GM12878 (cell line): ENCODE measurements around the gene GOSR1. TPM values are rescaled to one million over a fixed set of nuclear protein-coding genes. Genes with fewer than 3 reads are reported as not detected.
"Not testable (repeated sequence)": the region's sequence is repeated elsewhere in the genome, so short reads cannot be mapped to it uniquely, and the experiment has no call there.

Experiments used
- ATAC-seq: fragments of 200-7000 bp; cut with Tn5 transposase; 3 replicates; pipeline ENCODE4 v1.9.1; 2020; ENCODE audit warnings: mild to moderate bottlenecking, moderate library complexity
- BruUV-seq: library from RNA; stranded (reverse); fragments of 400-500 nt; replicated peaks from 2 replicates; lab custom pipeline; 2021; lab: Mats Ljungman, UMichigan
- CTCF ChIA-PET: fragments of 300-600 bp; sonication (Branson Sonifier 250); formaldehyde crosslinking; extraction: SDS; loops from one replicate; lab custom pipeline; 2021; ENCODE audit warnings: inconsistent platforms; lab: Yijun Ruan, JAX
- POLR2A ChIA-PET: fragments of 350-600 bp; formaldehyde crosslinking; extraction: SDS; loops from one replicate; lab custom pipeline; 2021; ENCODE audit warnings: inconsistent platforms; lab: Charles Lee
- RAD21 ChIA-PET: fragments of 300-600 bp; sonication (Branson Sonifier 250); formaldehyde crosslinking; loops from one replicate; lab custom pipeline; 2023; ENCODE audit warnings: antibody characterized with exemption; ENCODE audit not compliant: unreplicated experiment; lab: Charles Lee
- SMC1A ChIA-PET: fragments of 300-600 bp; sonication (Branson Sonifier 250); formaldehyde crosslinking; loops from one replicate; lab custom pipeline; 2023; ENCODE audit not compliant: unreplicated experiment, uncharacterized antibody; lab: Charles Lee
- DNase-seq: peaks from one replicate; pipeline ENCODE4 v3.0.0-alpha.2; 2011; ENCODE audit warnings: low read depth, low spot score
- FAIRE-seq: peaks from 3 replicates; lab custom pipeline; 2011; peaks lifted over from hg19 to GRCh38; lab: Jason Lieb, UNC
- H2AFZ ChIP-seq: 2 replicates; pipeline ENCODE4 v1.6.0; 2011; ENCODE audit warnings: low read depth, low read length, control low read depth; ENCODE audit not compliant: control insufficient read depth
- H3K27ac ChIP-seq: 2 replicates; pipeline ENCODE4 v1.5.1; 2011; ENCODE audit warnings: control low read depth; ENCODE audit not compliant: control insufficient read depth, insufficient read depth
- H3K27me3 ChIP-seq, 2 experiments: replicated peaks in 1 of 2; 2 replicates each; pipeline versions ENCODE4 v1.6.0 to v1.6.1; 2011; ENCODE audit warnings: low read length in 1 of 2; ENCODE audit not compliant: control insufficient read depth in 2 of 2, insufficient read depth in 2 of 2
- H3K36me3 ChIP-seq, 2 experiments: 2 replicates each; pipeline ENCODE4 v1.5.1; 2011; ENCODE audit warnings: low read length in 1 of 2; ENCODE audit not compliant: control insufficient read depth in 2 of 2, insufficient read depth in 2 of 2
- H3K4me1 ChIP-seq: 2 replicates; pipeline ENCODE4 v1.6.1; 2011; ENCODE audit warnings: mild to moderate bottlenecking, low read length, moderate library complexity, mixed read lengths; ENCODE audit not compliant: control insufficient read depth, insufficient read depth
- H3K4me2 ChIP-seq: 2 replicates; pipeline ENCODE4 v1.6.0; 2011; ENCODE audit warnings: control low read depth; ENCODE audit not compliant: control insufficient read depth, insufficient read depth
- H3K4me3 ChIP-seq: fragments of 200-600 bp; sonication (generic); 2 replicates; pipeline ENCODE4 v1.5.1; 2016
- H3K79me2 ChIP-seq: 2 replicates; pipeline ENCODE4 v1.6.0; 2011; ENCODE audit warnings: low read length; ENCODE audit not compliant: control insufficient read depth, insufficient read depth
- H3K9ac ChIP-seq: 2 replicates; pipeline ENCODE4 v1.8.0; 2011; ENCODE audit warnings: low read length, control low read depth, mixed read lengths; ENCODE audit not compliant: control insufficient read depth, insufficient read depth
- H3K9me3 ChIP-seq: replicated peaks from 3 replicates; pipeline ENCODE4 v1.5.1; 2011; ENCODE audit warnings: mild to moderate bottlenecking, low read length; ENCODE audit not compliant: control insufficient read depth, insufficient read depth
- H4K20me1 ChIP-seq: 2 replicates; pipeline ENCODE4 v1.6.0; 2011; ENCODE audit not compliant: control insufficient read depth, insufficient read depth
- WGBS: methylation state at CpG from one replicate; pipeline ENCODE4 v1.1.6; 2016; ENCODE audit warnings: low lambda C conversion rate; ENCODE audit not compliant: insufficient replicate concordance, insufficient coverage; ENCODE audit errors: missing lambda C conversion rate; 5-methylcytosine and 5-hydroxymethylcytosine counted together
- in situ Hi-C: fragments of 300-500 bp; cut with MboI; formaldehyde crosslinking; loops from 9 replicates; pipeline ENCODE4 v1.14.3; 2018; ENCODE audit warnings: mixed read lengths
- intact Hi-C: fragments of 100-400 bp; cut with micrococcal nuclease; formaldehyde crosslinking; loops from one replicate; pipeline ENCODE4 v1.14.2; 2022; ENCODE audit not compliant: unreplicated experiment
- polyA plus RNA-seq, 11 experiments: library from polyadenylated mRNA; depleted of rRNA in 4 of 11; unstranded in 6 of 11; stranded (reverse) in 5 of 11; fragments of >200 nt; fragmentation: Nextera tagmentation in 4 of 11; fragmentation: Illumina TruSeq in 1 of 11; extraction: Ambion mirVana in 4 of 11; extraction: Trizol in 1 of 11; gene quantifications; 1 replicate in 1 of 11; 2 replicates in 10 of 11; pipeline versions ENCODE4 v1.2.1 to v1.2.3, GENCODE V29; 2011 to 2016; ENCODE audit warnings: inconsistent platforms in 2 of 11, missing spikeins in 2 of 11, low read depth in 1 of 11
- total RNA-seq, 4 experiments: library from RNA; depleted of rRNA in 3 of 4; stranded (reverse); fragments of >200 nt in 3 of 4; fragmentation: Illumina TruSeq in 1 of 4; extraction: Trizol in 1 of 4; gene quantifications; 2 replicates each; pipeline versions ENCODE4 v1.2.1 to v1.2.3, GENCODE V29; 2013 to 2021
- TF ChIP-seq, protein P1 (sequence below): fragments of 450-650 bp; formaldehyde crosslinking; IDR thresholded peaks from 2 replicates; pipeline ENCODE4 v1.4.0; 2022; ENCODE audit warnings: mild to moderate bottlenecking, moderate library complexity
- TF ChIP-seq, protein P2 (sequence below): IDR thresholded peaks from 2 replicates; pipeline ENCODE4 v1.6.1; 2011; ENCODE audit warnings: low read depth, low read length, improper control_type of control experiment, borderline replicate concordance

The GOSR1 gene
- total and polyA plus RNA-seq, 10 of the 15 experiments (the other 5 are each of a cell fraction or from before 2014, with no cell fraction given): 21.4 to 99.3 (median 42.9) TPM

DNA sequence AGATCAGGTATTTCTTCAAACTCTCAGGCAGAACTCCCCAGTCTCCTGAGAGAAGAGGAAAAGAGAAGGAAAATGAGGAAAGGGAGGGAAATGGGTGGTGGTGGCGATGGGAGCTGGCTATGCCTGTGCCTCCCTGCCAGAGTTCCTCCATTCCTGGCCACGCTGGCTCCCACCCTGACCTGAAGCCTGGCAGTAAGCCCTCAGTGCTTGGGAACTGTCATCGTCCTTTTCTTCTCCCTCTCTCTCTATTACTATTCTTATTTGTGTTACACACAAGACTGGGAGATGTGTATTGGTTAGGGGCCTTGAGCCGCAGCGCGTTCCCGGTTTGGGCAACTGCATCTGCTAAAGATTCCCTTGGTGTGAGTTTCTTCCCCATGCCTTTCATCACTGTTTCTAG is 44.6 kb downstream of the GOSR1 start:
- no peak overlapping the region for H3K9ac ChIP-seq
- no peaks in the 10 kb centered on the region for H3K9me3 ChIP-seq
- H4K20me1 ChIP-seq: no peaks in the 10 kb centered on the region
- ATAC-seq (no peak), FAIRE-seq (no peak), DNase-seq (no peak)
- CTCF ChIA-PET: no interaction called here
- no peaks in the 10 kb centered on the region for H3K4me1 ChIP-seq
- H3K79me2 ChIP-seq: no peaks in the 10 kb centered on the region
- H3K27ac ChIP-seq: no peak overlapping the region
- peaks cover 5 to 9% of the 10 kb centered on the region in 2 experiments; a peak in 2 of 4 replicates for H3K36me3 ChIP-seq
- no peak overlapping the region for H2AFZ ChIP-seq
- POLR2A ChIA-PET: interaction anchor here (0.6 kb wide), 1 partner anchor 258 kb away, joined by 4 read pairs; no protein-coding TSS in a partner anchor
- TF ChIP-seq, protein P1, sequence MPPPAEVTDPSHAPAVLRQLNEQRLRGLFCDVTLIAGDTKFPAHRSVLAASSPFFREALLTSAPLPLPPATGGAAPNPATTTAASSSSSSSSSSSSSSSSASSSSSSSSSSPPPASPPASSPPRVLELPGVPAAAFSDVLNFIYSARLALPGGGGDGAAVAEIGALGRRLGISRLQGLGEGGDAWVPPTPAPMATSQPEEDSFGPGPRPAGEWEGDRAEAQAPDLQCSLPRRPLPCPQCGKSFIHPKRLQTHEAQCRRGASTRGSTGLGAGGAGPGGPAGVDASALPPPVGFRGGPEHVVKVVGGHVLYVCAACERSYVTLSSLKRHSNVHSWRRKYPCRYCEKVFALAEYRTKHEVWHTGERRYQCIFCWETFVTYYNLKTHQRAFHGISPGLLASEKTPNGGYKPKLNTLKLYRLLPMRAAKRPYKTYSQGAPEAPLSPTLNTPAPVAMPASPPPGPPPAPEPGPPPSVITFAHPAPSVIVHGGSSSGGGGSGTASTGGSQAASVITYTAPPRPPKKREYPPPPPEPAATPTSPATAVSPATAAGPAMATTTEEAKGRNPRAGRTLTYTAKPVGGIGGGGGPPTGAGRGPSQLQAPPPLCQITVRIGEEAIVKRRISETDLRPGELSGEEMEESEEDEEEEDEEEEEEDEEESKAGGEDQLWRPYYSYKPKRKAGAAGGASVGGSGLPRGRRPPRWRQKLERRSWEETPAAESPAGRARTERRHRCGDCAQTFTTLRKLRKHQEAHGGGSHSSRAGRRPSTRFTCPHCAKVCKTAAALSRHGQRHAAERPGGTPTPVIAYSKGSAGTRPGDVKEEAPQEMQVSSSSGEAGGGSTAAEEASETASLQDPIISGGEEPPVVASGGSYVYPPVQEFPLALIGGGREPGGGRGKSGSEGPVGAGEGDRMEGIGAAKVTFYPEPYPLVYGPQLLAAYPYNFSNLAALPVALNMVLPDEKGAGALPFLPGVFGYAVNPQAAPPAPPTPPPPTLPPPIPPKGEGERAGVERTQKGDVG: no peak
- TF ChIP-seq, protein P2, sequence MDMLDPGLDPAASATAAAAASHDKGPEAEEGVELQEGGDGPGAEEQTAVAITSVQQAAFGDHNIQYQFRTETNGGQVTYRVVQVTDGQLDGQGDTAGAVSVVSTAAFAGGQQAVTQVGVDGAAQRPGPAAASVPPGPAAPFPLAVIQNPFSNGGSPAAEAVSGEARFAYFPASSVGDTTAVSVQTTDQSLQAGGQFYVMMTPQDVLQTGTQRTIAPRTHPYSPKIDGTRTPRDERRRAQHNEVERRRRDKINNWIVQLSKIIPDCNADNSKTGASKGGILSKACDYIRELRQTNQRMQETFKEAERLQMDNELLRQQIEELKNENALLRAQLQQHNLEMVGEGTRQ: no peak
- BruUV-seq: no TSS peak
- in situ Hi-C loops (no loop called here), intact Hi-C loops (no loop called here)
- no peak overlapping the region for H3K4me2 ChIP-seq
- H3K4me3 ChIP-seq: no peak overlapping the region
- SMC1A ChIA-PET: no interaction called here
- WGBS: 99% methylated on average over 7 of the region's 7 CpGs
- RAD21 ChIA-PET: no interaction called here
- no peaks in the 10 kb centered on the region for H3K27me3 ChIP-seq

DNA sequence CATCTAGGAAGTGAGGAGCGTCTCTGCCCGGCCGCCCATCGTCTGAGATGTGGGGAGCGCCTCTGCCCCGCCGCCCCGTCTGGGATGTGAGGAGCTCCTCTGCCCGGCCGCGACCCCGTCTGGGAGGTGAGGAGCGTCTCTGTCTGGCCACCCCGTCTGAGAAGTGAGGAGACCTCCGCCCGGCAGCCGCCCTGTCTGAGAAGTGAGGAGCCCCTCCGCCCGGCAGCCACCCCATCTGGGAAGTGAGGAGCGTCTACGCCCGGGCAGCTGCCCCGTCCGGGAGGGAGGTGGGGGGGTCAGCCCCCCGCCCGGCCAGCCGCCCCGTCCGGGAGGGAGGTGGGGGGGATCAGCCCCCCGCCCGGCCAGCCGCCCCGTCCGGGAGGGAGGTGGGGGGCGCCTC is 46.0 kb downstream of the GOSR1 start:
- H3K4me1 ChIP-seq, intact Hi-C loops, H3K79me2 ChIP-seq, SMC1A ChIA-PET, in situ Hi-C loops, POLR2A ChIA-PET, DNase-seq, H2AFZ ChIP-seq, H3K9me3 ChIP-seq, RAD21 ChIA-PET, H3K9ac ChIP-seq, H3K27ac ChIP-seq, H3K4me2 ChIP-seq, ATAC-seq, H3K27me3 ChIP-seq, H3K4me3 ChIP-seq, H3K36me3 ChIP-seq, CTCF ChIA-PET, H4K20me1 ChIP-seq, BruUV-seq, FAIRE-seq: not testable (repeated sequence)
- WGBS: 96% methylated on average over 16 of the region's 35 CpGs
